GM19452 (cell line): ENCODE results near the gene STAU1.

Experiments used
- ATAC-seq: cut with Tn5 transposase; IDR thresholded peaks from one replicate; pipeline ENCODE4 v1.9.1; 2021; ENCODE audit not compliant: unreplicated experiment

STAU1 gene

DNA sequence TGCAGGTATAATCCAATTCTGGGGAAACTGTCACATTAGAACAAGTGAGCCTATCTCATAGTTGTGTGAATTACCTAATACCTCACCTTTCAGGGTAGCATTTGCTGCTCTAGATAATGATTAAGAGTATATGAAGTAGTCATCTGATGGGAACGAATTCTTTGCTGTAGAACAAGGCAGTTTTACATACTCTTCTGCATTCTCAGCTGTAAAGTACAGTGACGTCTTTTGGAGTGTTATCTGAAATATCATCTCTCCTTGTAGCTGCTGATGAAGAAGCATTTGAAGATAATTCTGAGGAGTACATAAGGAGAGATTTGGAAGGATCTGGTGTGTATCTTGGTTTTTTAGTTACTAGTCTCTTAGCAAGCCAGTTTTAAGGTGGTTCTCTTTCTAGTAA, 113.6 kb downstream of the STAU1 start:
- ATAC-seq, result no peak
